K562 (cell line): Measurements from ENCODE around the gene AMOTL1. TPM values are rescaled to one million over a fixed set of nuclear protein-coding genes. Genes with fewer than 3 reads are reported as not detected.

ENCODE experiments used
- AFF1 ChIP-seq, 2 experiments: fragments of 450-650 bp; IDR thresholded peaks; 2 replicates each; pipeline ENCODE4 v1.6.1; 2018; ENCODE audit warnings: mild to moderate bottlenecking in 2 of 2, low read depth in 1 of 2; ENCODE audit not compliant: partially characterized antibody in 2 of 2
- HEY1 ChIP-seq: fragments of 250-450 bp; sonication (Bioruptor Pico); IDR thresholded peaks from 2 replicates; pipeline ENCODE4 v1.5.0; 2020; ENCODE audit warnings: mild to moderate bottlenecking, moderate library complexity, borderline replicate concordance
- HNRNPLL ChIP-seq: fragments of 200-400 bp; formaldehyde crosslinking; IDR thresholded peaks from 2 replicates; pipeline ENCODE4 v1.6.1; 2017; ENCODE audit warnings: low read length, low read depth, mild to moderate bottlenecking; ENCODE audit not compliant: poor library complexity, severe bottlenecking
- KAT7 ChIP-seq: sonication (generic); formaldehyde crosslinking; IDR thresholded peaks from 2 replicates; pipeline ENCODE4 v1.8.0; 2022; ENCODE audit warnings: missing genetic modification reagents, mild to moderate bottlenecking, borderline replicate concordance
- LARP7 ChIP-seq: fragments of 450-650 bp; IDR thresholded peaks from 2 replicates; pipeline ENCODE4 v1.6.1; 2016
- MCM3 ChIP-seq: fragments of 450-650 bp; IDR thresholded peaks from 2 replicates; pipeline ENCODE4 v1.6.1; 2016
- MECOM ChIP-seq: fragments of 250-450 bp; sonication (Bioruptor Pico); IDR thresholded peaks from 2 replicates; pipeline ENCODE4 v1.8.0; 2022; ENCODE audit warnings: inconsistent platforms
- MGA ChIP-seq: fragments of 450-650 bp; IDR thresholded peaks from 2 replicates; pipeline ENCODE4 v1.6.1; 2016; ENCODE audit warnings: mild to moderate bottlenecking, moderate library complexity
- NCOA4 ChIP-seq: fragments of 450-650 bp; IDR thresholded peaks from 2 replicates; pipeline ENCODE4 v1.6.1; 2018; ENCODE audit warnings: mild to moderate bottlenecking; ENCODE audit not compliant: partially characterized antibody
- SIN3B ChIP-seq: fragments of 450-650 bp; IDR thresholded peaks from 2 replicates; pipeline ENCODE4 v1.6.1; 2017; ENCODE audit warnings: low read depth, mild to moderate bottlenecking, moderate library complexity
- SRSF9 ChIP-seq: fragments of 200-400 bp; formaldehyde crosslinking; IDR thresholded peaks from 2 replicates; pipeline ENCODE4 v1.6.1; 2017; ENCODE audit warnings: low read depth, low read length, borderline replicate concordance
- ZNF165 ChIP-seq: fragments of 250-450 bp; sonication (Bioruptor Pico); IDR thresholded peaks from 2 replicates; pipeline ENCODE4 v1.4.0; 2020; ENCODE audit warnings: borderline replicate concordance
- ZNF324 ChIP-seq: fragments of 250-450 bp; sonication (Bioruptor Pico); IDR thresholded peaks from 2 replicates; pipeline ENCODE4 v1.4.0; 2020; ENCODE audit warnings: mild to moderate bottlenecking
- polyA plus RNA-seq, 8 experiments: library from polyadenylated mRNA; depleted of rRNA in 4 of 8; stranded (reverse) in 5 of 8; unstranded in 3 of 8; fragments of >200 nt; fragmentation: Nextera tagmentation in 2 of 8; fragmentation: Illumina TruSeq in 1 of 8; extraction: Ambion mirVana in 2 of 8; extraction: Trizol in 1 of 8; gene quantifications; 2 replicates each; pipeline versions ENCODE4 v1.2.1 to v1.2.3, GENCODE V29; 2011 to 2014; ENCODE audit warnings: inconsistent platforms in 1 of 8, missing spikeins in 1 of 8
- total RNA-seq, 7 experiments: library from RNA; depleted of rRNA in 6 of 7; stranded (reverse); fragments of >200 nt in 6 of 7; fragmentation: Illumina TruSeq in 2 of 7; extraction: Trizol in 2 of 7; gene quantifications; 2 replicates each; pipeline versions ENCODE4 v1.2.1 to v1.2.3, GENCODE V29; 2011 to 2021; ENCODE audit warnings: low replicate concordance in 1 of 7

The AMOTL1 gene
- total and polyA plus RNA-seq, 9 of the 15 experiments (the other 6 are each of a cell fraction or from before 2014, with no cell fraction given) = 4.0 to 35.4 (median 14.0) TPM

- TF ChIP-seq SRSF9 (no peak), AFF1 (IDR thresholded peaks at IDR 0.05; ENCODE audit: low read depth in 1 of 2, partially characterized antibody in 2 of 2) (no peak), MGA (peak; percentile 52), HEY1 (CRISPR knock-in tag) (no peak), KAT7 (no peak), HNRNPLL (no peak), MECOM (CRISPR knock-in tag) (peak; percentile 88), ZNF324 (no peak), SIN3B (no peak), ZNF165 (CRISPR knock-in tag) (no peak), NCOA4 (no peak), MCM3 (no peak), LARP7 (no peak)
These were observed 36.1 kb upstream of the AMOTL1 start (continued) for GRCh38 chr11:94731880-94732601.
